Mesendoderm (in vitro differentiated cells): ENCODE measurements around the gene F12.

Experiments used
- DNase-seq: peaks from one replicate; pipeline ENCODE4 v3.0.0; 2013
- H2AK5ac ChIP-seq: 2 replicates; pipeline ENCODE4 v1.6.1; 2013; ENCODE audit warnings: low read length, inconsistent platforms
- H2BK120ac ChIP-seq: 2 replicates; pipeline ENCODE4 v1.6.1; 2013; ENCODE audit warnings: low read depth, mild to moderate bottlenecking, low read length, moderate library complexity, mixed read lengths
- H2BK15ac ChIP-seq: replicated peaks from 2 replicates; pipeline ENCODE4 v1.6.1; 2013; ENCODE audit warnings: low read depth, mild to moderate bottlenecking, moderate library complexity
- H2BK5ac ChIP-seq: 2 replicates; pipeline ENCODE4 v1.6.1; 2013; ENCODE audit warnings: low read length, inconsistent platforms
- H3K18ac ChIP-seq: 2 replicates; pipeline ENCODE4 v1.6.1; 2013; ENCODE audit warnings: mild to moderate bottlenecking, low read length, mixed read lengths
- H3K23ac ChIP-seq: one replicate; pipeline ENCODE4 v1.6.1; 2013; ENCODE audit warnings: low read length
- H3K27ac ChIP-seq: 2 replicates; pipeline ENCODE4 v1.5.1; 2013; ENCODE audit warnings: low read depth, mild to moderate bottlenecking, inconsistent platforms, low read length, moderate library complexity
- H3K27me3 ChIP-seq: 2 replicates; pipeline ENCODE4 v1.6.1; 2013; ENCODE audit warnings: low read length, control low read depth, mild to moderate bottlenecking, inconsistent platforms; ENCODE audit not compliant: insufficient read depth, poor library complexity
- H3K36me3 ChIP-seq: 2 replicates; pipeline ENCODE4 v1.6.1; 2013; ENCODE audit warnings: low read length, inconsistent platforms; ENCODE audit not compliant: control insufficient read depth, insufficient read depth
- H3K4ac ChIP-seq: one replicate; pipeline ENCODE4 v1.6.1; 2013; ENCODE audit warnings: low read depth, mild to moderate bottlenecking, low read length, moderate library complexity
- H3K4me1 ChIP-seq: 2 replicates; pipeline ENCODE4 v1.6.1; 2013; ENCODE audit warnings: low read depth, low read length, inconsistent platforms; ENCODE audit not compliant: control insufficient read depth
- H3K4me2 ChIP-seq: 2 replicates; pipeline ENCODE4 v1.6.1; 2013; ENCODE audit warnings: low read length
- H3K4me3 ChIP-seq: 2 replicates; pipeline ENCODE4 v1.5.1; 2013; ENCODE audit warnings: mild to moderate bottlenecking, low read length
- H3K56ac ChIP-seq: one replicate; pipeline ENCODE4 v1.6.1; 2013; ENCODE audit warnings: low read length
- H3K79me1 ChIP-seq: 2 replicates; pipeline ENCODE4 v1.6.1; 2013; ENCODE audit warnings: low read length, inconsistent platforms
- H3K79me2 ChIP-seq: 2 replicates; pipeline ENCODE4 v1.6.1; 2013; ENCODE audit warnings: mild to moderate bottlenecking, low read length; ENCODE audit not compliant: control insufficient read depth, insufficient read depth
- H3K9ac ChIP-seq: 2 replicates; pipeline ENCODE4 v1.6.1; 2013; ENCODE audit warnings: low read length, inconsistent platforms
- H4K5ac ChIP-seq: one replicate; pipeline ENCODE4 v1.6.1; 2013; ENCODE audit warnings: low read length
- H4K8ac ChIP-seq: one replicate; pipeline ENCODE4 v1.6.1; 2013; ENCODE audit warnings: low read depth, mild to moderate bottlenecking, control low read depth, low read length, moderate library complexity
- WGBS: extraction: QIAGEN DNeasy Blood & Tissue Kit; methylation state at CpG from one replicate; pipeline ENCODE4 v1.1.7; 2013; ENCODE audit warnings: low lambda C conversion rate, missing lambda C conversion rate; ENCODE audit not compliant: insufficient coverage; ENCODE audit errors: extremely low coverage; 5-methylcytosine and 5-hydroxymethylcytosine counted together

The F12 gene

DNA sequence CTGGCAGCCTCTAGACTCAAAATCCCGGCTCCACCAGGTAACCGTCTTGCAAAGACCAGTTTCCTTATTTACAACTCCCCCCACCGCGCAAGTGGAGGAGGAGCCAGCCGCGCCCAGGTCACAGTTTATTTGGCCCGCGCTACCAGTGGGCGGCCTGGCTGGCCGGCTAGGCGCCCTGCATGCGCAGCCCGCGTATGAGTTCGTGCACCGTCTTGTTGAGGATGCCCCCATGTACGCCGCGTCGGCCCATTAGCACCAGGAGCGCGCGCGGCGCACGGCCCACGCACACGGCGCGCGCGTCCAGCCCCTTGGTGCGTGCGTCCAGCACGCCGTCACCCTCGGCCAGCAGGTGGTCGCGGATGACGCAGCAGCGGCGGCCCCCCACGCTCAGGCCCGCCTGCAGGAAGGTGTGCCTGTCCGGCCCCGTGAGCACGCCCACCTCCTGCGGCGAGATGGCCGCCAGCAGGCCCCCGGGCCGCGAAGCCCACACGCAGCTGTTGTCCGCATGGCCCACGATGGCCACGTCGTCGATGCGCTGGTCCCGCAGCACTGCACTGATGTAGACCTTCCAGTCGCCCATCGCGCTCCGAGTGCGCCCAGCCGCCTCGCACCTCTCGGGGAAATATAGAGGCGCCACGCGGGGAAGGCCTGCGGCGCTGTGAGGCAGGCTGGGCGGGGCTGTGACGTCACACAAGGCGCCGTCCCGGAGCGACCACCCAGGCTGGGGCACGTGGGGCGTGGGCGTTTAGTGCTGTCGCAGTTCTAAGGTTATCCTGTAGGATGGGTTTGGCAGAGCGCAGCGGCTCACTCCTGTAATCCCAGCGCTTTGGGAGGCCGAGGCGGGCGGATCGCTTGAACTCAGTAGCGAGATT, 9.1 kb downstream of the F12 start, which contains the start of gene PFN3:
PFN3 (minus strand) TSS at position 665 of the 872 bp plus-strand sequence; CDS start at position 580, 85 bp downstream.
- no peaks in the 10 kb centered on the region for H3K79me2 ChIP-seq
- H3K79me1 ChIP-seq: no peaks in the 10 kb centered on the region
- H3K23ac ChIP-seq: no peak within 1 kb of the TSS
- H2BK120ac ChIP-seq: no peak within 1 kb of the TSS
- no peak within 1 kb of the TSS for H2BK15ac ChIP-seq
- no peak within 1 kb of the TSS for H3K4me3 ChIP-seq
- no peak within 1 kb of the TSS for H3K27ac ChIP-seq
- no peak within 1 kb of the TSS for H3K4me2 ChIP-seq
- H3K27me3 ChIP-seq: peaks cover 2% of the 10 kb centered on the region
- H3K36me3 ChIP-seq: no peaks in the 10 kb centered on the region
- H2AK5ac ChIP-seq: no peak within 1 kb of the TSS
- peak within 1 kb of the TSS; percentile 7 for H3K56ac ChIP-seq
- WGBS: no CpG with 5 or more reads among the region's 92 CpGs
- H2BK5ac ChIP-seq: no peak within 1 kb of the TSS
- no peak within 1 kb of the TSS for H4K8ac ChIP-seq
- H3K9ac ChIP-seq: no peak within 1 kb of the TSS
- H3K4me1 ChIP-seq: no peaks in the 10 kb centered on the region
- H4K5ac ChIP-seq: no peak within 1 kb of the TSS
- H3K18ac ChIP-seq: no peak within 1 kb of the TSS
- no peak for DNase-seq
- H3K4ac ChIP-seq: no peak within 1 kb of the TSS

DNA sequence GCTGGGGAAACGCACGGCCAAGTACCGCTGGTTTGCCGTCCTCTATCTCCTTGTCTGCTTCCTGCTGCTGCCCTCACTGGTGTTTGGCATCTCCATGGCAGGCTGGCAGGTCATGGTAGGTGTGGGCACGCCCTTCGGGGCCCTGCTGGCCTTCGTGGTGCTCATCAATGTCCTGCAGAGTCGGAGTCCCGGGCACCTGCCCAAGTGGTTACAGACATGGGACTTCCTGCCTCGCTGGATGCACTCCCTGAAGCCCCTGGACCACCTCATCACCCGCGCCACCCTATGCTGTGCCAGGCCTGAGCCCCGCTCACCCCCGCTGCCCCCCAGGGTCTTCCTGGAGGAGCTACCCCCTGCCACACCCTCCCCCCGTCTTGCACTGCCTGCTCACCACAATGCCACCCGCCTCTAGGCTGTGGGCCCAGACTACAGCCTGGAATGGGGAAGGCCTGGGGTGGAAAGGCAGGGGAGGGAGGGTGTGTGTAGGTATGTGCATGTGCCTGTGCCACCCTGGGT, 11.4 kb downstream of the F12 start:
- H3K79me1 ChIP-seq: no peaks in the 10 kb centered on the region
- H3K23ac ChIP-seq: no peak overlapping the region
- H3K4ac ChIP-seq: no peak overlapping the region
- no peaks in the 10 kb centered on the region for H3K4me1 ChIP-seq
- no peak overlapping the region for H2BK15ac ChIP-seq
- no peak overlapping the region for H4K8ac ChIP-seq
- H3K9ac ChIP-seq: no peak overlapping the region
- H3K18ac ChIP-seq: no peak overlapping the region
- H4K5ac ChIP-seq: no peak overlapping the region
- no peak for DNase-seq
- no peak overlapping the region for H3K4me3 ChIP-seq
- H2AK5ac ChIP-seq: no peak overlapping the region
- no peak overlapping the region for H2BK5ac ChIP-seq
- H3K27me3 ChIP-seq: peaks cover 2% of the 10 kb centered on the region
- H3K27ac ChIP-seq: no peak overlapping the region
- no peak overlapping the region for H3K56ac ChIP-seq
- no peaks in the 10 kb centered on the region for H3K36me3 ChIP-seq
- no peak overlapping the region for H3K4me2 ChIP-seq
- WGBS: no CpG with 5 or more reads among the region's 16 CpGs
- no peaks in the 10 kb centered on the region for H3K79me2 ChIP-seq
- no peak overlapping the region for H2BK120ac ChIP-seq

DNA sequence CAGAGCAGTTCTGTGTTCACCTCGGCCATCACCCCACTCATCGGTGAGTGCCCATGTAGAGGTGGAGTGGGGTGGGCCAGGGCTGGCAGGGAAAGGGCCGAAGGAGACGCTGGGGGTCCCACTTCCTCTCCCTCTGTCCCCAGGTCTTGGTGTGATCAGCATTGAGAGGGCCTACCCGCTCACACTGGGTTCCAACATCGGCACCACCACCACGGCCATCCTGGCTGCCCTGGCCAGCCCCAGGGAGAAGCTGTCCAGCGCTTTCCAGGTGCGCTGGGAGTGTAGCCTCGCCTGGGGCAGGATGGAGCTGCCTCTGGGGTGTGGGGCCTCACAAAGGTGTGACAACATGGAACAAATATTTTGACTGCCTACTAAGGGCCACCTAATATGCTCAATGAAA, 12.6 kb downstream of the F12 start:
- H4K5ac ChIP-seq: no peak overlapping the region
- peaks cover 2% of the 10 kb centered on the region for H3K27me3 ChIP-seq
- no peak overlapping the region for H3K23ac ChIP-seq
- no peaks in the 10 kb centered on the region for H3K36me3 ChIP-seq
- no peak for DNase-seq
- H2AK5ac ChIP-seq: no peak overlapping the region
- H4K8ac ChIP-seq: no peak overlapping the region
- no peak overlapping the region for H2BK120ac ChIP-seq
- H2BK15ac ChIP-seq: no peak overlapping the region
- no peak overlapping the region for H2BK5ac ChIP-seq
- no peaks in the 10 kb centered on the region for H3K79me1 ChIP-seq
- no peak overlapping the region for H3K4ac ChIP-seq
- no peak overlapping the region for H3K18ac ChIP-seq
- no peaks in the 10 kb centered on the region for H3K4me1 ChIP-seq
- no peak overlapping the region for H3K27ac ChIP-seq
- no CpG with 5 or more reads among the region's 10 CpGs for WGBS
- no peak overlapping the region for H3K4me2 ChIP-seq
- H3K79me2 ChIP-seq: no peaks in the 10 kb centered on the region
- no peak overlapping the region for H3K4me3 ChIP-seq
- H3K9ac ChIP-seq: no peak overlapping the region
- H3K56ac ChIP-seq: peak overlapping the region; percentile 15

DNA sequence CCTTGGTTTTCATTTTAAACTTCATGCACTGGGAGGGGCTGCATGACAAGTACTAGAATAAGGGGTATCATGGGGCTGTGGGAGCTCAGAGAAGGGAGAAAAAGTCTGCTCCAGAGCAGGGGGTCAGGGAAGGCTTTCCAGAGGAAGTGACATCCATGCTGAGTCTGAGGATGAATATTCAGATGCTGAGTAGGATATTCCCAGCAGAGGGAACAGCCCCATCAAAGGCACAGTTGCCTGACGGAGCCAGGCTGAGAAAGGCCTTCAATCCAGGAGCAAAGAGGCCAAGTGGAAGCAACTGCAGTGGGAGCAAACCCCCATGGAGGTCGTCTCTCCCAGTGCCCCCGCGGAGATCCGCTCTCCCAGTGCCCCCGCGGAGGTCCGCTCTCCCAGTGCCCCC, 13.3 kb downstream of the F12 start:
- Histone ChIP-seq H3K36me3 (no peaks in the 10 kb centered on the region), H3K9ac (no peak overlapping the region), H3K56ac (no peak overlapping the region), H3K4me1 (no peaks in the 10 kb centered on the region), H3K4me2 (no peak overlapping the region), H3K27ac (no peak overlapping the region), H4K5ac (no peak overlapping the region), H3K79me1 (no peaks in the 10 kb centered on the region), H2BK15ac (no peak overlapping the region), H3K23ac (no peak overlapping the region), H2AK5ac (no peak overlapping the region), H2BK120ac (no peak overlapping the region), H3K18ac (no peak overlapping the region), H4K8ac (no peak overlapping the region), H3K4me3 (no peak overlapping the region), H3K4ac (no peak overlapping the region), H3K27me3 (no peaks in the 10 kb centered on the region), H2BK5ac (no peak overlapping the region), H3K79me2 (no peaks in the 10 kb centered on the region)
- WGBS: no CpG with 5 or more reads among the region's 8 CpGs
- DNase-seq: no peak

DNA sequence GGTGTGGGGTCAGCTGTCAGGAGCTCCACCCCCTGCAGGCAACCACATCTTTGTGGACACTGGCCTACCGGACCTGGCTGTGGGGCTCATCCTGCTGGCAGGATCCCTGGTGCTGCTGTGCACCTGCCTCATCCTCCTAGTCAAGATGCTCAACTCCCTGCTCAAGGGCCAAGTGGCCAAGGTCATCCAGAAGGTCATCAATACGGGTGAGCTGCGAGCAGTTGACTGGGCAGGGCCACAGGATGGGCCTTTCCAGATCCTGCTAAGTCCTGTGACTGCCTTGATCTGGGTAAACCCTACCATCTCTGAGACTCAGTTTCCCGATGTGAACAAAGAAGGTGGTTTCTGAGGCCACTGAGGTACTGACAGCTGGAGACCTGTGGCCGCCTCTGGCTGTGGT, 15.4 kb downstream of the F12 start:
- no peak overlapping the region for H2BK15ac ChIP-seq
- H3K4me1 ChIP-seq: no peaks in the 10 kb centered on the region
- no peak overlapping the region for H3K9ac ChIP-seq
- no peaks in the 10 kb centered on the region for H3K79me2 ChIP-seq
- no peak overlapping the region for H3K18ac ChIP-seq
- H3K36me3 ChIP-seq: no peaks in the 10 kb centered on the region
- no peak overlapping the region for H3K4me2 ChIP-seq
- no peak overlapping the region for H3K4ac ChIP-seq
- no peak overlapping the region for H4K5ac ChIP-seq
- no peak overlapping the region for H3K56ac ChIP-seq
- no peak overlapping the region for H2BK120ac ChIP-seq
- no peak overlapping the region for H4K8ac ChIP-seq
- no peak for DNase-seq
- peak overlapping the region; percentile 80 for H3K23ac ChIP-seq
- no peak overlapping the region for H3K27ac ChIP-seq
- no peaks in the 10 kb centered on the region for H3K27me3 ChIP-seq
- no CpG with 5 or more reads among the region's 5 CpGs for whole genome bisulfite sequencing
- H2BK5ac ChIP-seq: no peak overlapping the region
- H3K4me3 ChIP-seq: no peak overlapping the region
- no peak overlapping the region for H2AK5ac ChIP-seq
- H3K79me1 ChIP-seq: no peaks in the 10 kb centered on the region
